ENCODE measurements around the gene TNP2. TPM values are rescaled to one million over a fixed set of nuclear protein-coding genes. Genes with fewer than 3 reads are reported as not detected.

The TNP2 gene
- total and polyA plus RNA-seq, 2 of the 4 experiments (the other 2 are of a cell fraction) = not detected

DNA sequence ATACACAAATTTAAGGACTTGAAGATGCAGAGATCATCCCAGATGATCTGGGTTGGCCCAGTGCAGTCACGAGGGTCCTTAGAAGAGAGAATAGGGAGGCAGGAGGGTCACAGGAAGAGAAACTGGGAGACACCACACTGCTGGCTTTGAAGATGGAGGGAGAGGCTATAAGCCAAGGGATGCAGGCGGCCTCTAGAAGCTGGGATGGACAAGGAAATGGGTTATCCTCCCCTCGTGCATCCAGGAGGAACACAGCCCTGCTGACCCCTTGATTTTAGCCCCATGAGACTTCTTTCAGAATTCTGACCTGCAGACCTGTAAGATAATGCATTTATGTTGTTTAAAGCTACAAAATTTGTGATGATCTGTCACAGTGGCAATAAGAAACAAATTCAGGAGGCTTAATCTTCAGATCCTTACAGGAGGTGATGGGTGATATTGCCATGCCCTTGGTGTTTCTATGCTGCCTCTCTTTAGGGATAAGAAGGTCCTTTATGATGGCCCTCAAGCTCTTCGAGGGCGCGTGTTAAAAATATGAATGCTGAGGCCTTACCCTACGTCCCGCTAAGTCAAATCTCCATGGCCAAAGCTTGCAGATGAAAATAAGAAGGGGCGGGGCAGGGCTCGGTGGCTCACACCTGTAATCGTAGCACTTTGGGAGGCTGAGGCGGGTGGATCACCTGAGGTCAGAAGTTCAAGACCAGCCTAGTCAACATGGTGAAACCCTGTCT lies 8.6 kb upstream of the TNP2 start:
- Histone ChIP-seq H2AFZ (replicated peaks; ENCODE audit: low read length, poor library complexity) (no peak overlapping the region), H3K23ac (ENCODE audit: low read depth, low read length) (no peak overlapping the region), H3K27ac (ENCODE audit: insufficient read depth, low read length) (no peak overlapping the region), H3K4me3 (ENCODE audit: insufficient read depth, low read depth, low read length) (no peak overlapping the region), H4K91ac (ENCODE audit: insufficient read depth, low read depth, low read length) (no peak overlapping the region), H3K9me1 (ENCODE audit: insufficient read depth, low read length) (no peaks in the 10 kb centered on the region), H3K79me1 (ENCODE audit: low read depth in 1 of 2, low read length in 2 of 2) (no peaks in the 10 kb centered on the region), H3K4ac (ENCODE audit: low read depth, low read length) (no peak overlapping the region), H2BK5ac (ENCODE audit: low read depth, low read length, poor library complexity, severe bottlenecking) (no peak overlapping the region), H4K5ac (ENCODE audit: low read depth, low read length) (no peak overlapping the region), H3K27me3 (ENCODE audit: control insufficient read depth, insufficient read depth, low read length) (peaks cover 12% of the 10 kb centered on the region), H2AK5ac (ENCODE audit: low read depth, low read length) (no peak overlapping the region), H3K14ac (replicated peaks; ENCODE audit: low read depth, low read length) (no peak overlapping the region), H2BK120ac (ENCODE audit: low read depth, low read length) (no peak overlapping the region), H4K20me1 (ENCODE audit: insufficient read depth, low read length) (no peaks in the 10 kb centered on the region), H3K4me2 (ENCODE audit: low read depth, low read length) (no peak overlapping the region), H3K36me3 (ENCODE audit: control insufficient read depth, insufficient read depth, low read length) (no peaks in the 10 kb centered on the region), H2BK20ac (ENCODE audit: low read depth, low read length) (no peak overlapping the region), H3K9ac (ENCODE audit: low read depth, low read length) (no peak overlapping the region), H3K18ac (ENCODE audit: low read depth, low read length) (no peak overlapping the region), H3K9me3 (ENCODE audit: control insufficient read depth, insufficient read depth, low read length) (peaks cover 7% of the 10 kb centered on the region), H2AK9ac (replicated peaks; ENCODE audit: low read depth, low read length, poor library complexity) (no peak overlapping the region), H3K56ac (ENCODE audit: extremely low read depth, insufficient read depth, low read length) (no peak overlapping the region), H4K8ac (ENCODE audit: low read depth in 2 of 2, low read length in 2 of 2) (no peak overlapping the region), H2BK15ac (ENCODE audit: low read depth, low read length) (no peak overlapping the region), H3K4me1 (ENCODE audit: control insufficient read depth, insufficient read depth, low read length) (peaks cover 7% of the 10 kb centered on the region; the same call in 1 of the 2 replicates)
- ChIA-PET POLR2A (ENCODE audit: unreplicated experiment) (no interaction called here), CTCF (no interaction called here)
- no peak for DNase-seq
- WGBS, 2 experiments (ENCODE audit: extremely low coverage in 2 of 2, insufficient read length in 1 of 2) = 91% methylated on average over 7 of the region's 12 CpGs; no CpG with 5 or more reads in 1 of the 2 experiments
- intact Hi-C loops (cut with micrococcal nuclease) = no loop called here
- BruUV-seq (replicated peaks) = no TSS peak
- TF ChIP-seq RCOR1 (IDR thresholded peaks at IDR 0.05; ENCODE audit: insufficient replicate concordance, low read length) = no peak
- TF ChIP-seq NFE2L2 (IDR thresholded peaks at IDR 0.05; ENCODE audit: low read depth, low read length) = no peak
- no peak for TF ChIP-seq BHLHE40 (IDR thresholded peaks at IDR 0.05; ENCODE audit: low read depth, low read length)
- TF ChIP-seq FOS (IDR thresholded peaks at IDR 0.05; ENCODE audit: low read depth, low read length) = no peak
- TF ChIP-seq RFX5 (IDR thresholded peaks at IDR 0.05; ENCODE audit: low read depth, low read length) = no peak
- TF ChIP-seq CHD1 (IDR thresholded peaks at IDR 0.05; ENCODE audit: low read depth, low read length) = no peak
- TF ChIP-seq POLR2A (IDR thresholded peaks at IDR 0.05; ENCODE audit: low read depth, low read length) = no peak
- no peak for TF ChIP-seq SMC3 (IDR thresholded peaks at IDR 0.05; ENCODE audit: low read depth, low read length)
- TF ChIP-seq MAZ (IDR thresholded peaks at IDR 0.05; ENCODE audit: borderline replicate concordance, low read depth, low read length) = no peak
- TF ChIP-seq, protein P1, sequence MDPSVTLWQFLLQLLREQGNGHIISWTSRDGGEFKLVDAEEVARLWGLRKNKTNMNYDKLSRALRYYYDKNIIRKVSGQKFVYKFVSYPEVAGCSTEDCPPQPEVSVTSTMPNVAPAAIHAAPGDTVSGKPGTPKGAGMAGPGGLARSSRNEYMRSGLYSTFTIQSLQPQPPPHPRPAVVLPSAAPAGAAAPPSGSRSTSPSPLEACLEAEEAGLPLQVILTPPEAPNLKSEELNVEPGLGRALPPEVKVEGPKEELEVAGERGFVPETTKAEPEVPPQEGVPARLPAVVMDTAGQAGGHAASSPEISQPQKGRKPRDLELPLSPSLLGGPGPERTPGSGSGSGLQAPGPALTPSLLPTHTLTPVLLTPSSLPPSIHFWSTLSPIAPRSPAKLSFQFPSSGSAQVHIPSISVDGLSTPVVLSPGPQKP (IDR thresholded peaks at IDR 0.05; ENCODE audit: borderline replicate concordance, low read depth, low read length) = no peak
- TF ChIP-seq MXI1 (IDR thresholded peaks at IDR 0.05; ENCODE audit: borderline replicate concordance, low read depth, low read length) = no peak
- TF ChIP-seq RAD21 (IDR thresholded peaks at IDR 0.05; ENCODE audit: low read length) = no peak
- TF ChIP-seq, protein P2, sequence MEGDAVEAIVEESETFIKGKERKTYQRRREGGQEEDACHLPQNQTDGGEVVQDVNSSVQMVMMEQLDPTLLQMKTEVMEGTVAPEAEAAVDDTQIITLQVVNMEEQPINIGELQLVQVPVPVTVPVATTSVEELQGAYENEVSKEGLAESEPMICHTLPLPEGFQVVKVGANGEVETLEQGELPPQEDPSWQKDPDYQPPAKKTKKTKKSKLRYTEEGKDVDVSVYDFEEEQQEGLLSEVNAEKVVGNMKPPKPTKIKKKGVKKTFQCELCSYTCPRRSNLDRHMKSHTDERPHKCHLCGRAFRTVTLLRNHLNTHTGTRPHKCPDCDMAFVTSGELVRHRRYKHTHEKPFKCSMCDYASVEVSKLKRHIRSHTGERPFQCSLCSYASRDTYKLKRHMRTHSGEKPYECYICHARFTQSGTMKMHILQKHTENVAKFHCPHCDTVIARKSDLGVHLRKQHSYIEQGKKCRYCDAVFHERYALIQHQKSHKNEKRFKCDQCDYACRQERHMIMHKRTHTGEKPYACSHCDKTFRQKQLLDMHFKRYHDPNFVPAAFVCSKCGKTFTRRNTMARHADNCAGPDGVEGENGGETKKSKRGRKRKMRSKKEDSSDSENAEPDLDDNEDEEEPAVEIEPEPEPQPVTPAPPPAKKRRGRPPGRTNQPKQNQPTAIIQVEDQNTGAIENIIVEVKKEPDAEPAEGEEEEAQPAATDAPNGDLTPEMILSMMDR (conservative IDR thresholded peaks at IDR 0.05; ENCODE audit: low read depth, low read length) = no peak
- no peak for TF ChIP-seq MAFK (IDR thresholded peaks at IDR 0.05; ENCODE audit: low read depth, low read length)
- TF ChIP-seq, protein P3, sequence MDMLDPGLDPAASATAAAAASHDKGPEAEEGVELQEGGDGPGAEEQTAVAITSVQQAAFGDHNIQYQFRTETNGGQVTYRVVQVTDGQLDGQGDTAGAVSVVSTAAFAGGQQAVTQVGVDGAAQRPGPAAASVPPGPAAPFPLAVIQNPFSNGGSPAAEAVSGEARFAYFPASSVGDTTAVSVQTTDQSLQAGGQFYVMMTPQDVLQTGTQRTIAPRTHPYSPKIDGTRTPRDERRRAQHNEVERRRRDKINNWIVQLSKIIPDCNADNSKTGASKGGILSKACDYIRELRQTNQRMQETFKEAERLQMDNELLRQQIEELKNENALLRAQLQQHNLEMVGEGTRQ (IDR thresholded peaks at IDR 0.05; ENCODE audit: low read depth, low read length) = no peak
- dilution Hi-C loops (cut with HindIII; ENCODE audit: low sequenced_read_pairs, unreplicated experiment) = no loop called here
- ATAC-seq (ENCODE audit: low read depth) = no peak
- in situ Hi-C loops (cut with MboI; ENCODE audit: low sequenced_read_pairs) = no loop called here
